ENCODE data around the gene FSTL3.
A peak's percentile ranks its signal among the peaks of the same experiment; 100 is the strongest.

GRCh38 chr19:662207-662961, 13.8 kb upstream of the FSTL3 start:
- TF ChIP-seq POLR2A (IDR thresholded peaks at IDR 0.05): peak in 1 of 4 donors; percentile 41
- TF ChIP-seq CTCF (IDR thresholded peaks at IDR 0.05): no peak
